IPS DF 4.7 (cell line): ENCODE results near the gene SYCP3.
"Not testable (repeated sequence)": the region's sequence is repeated elsewhere in the genome, so short reads cannot be mapped to it uniquely, and the experiment has no call there.

Source experiments
- DNase-seq: peaks from one replicate; pipeline ENCODE4 v3.0.0-alpha.2; 2013; ENCODE audit warnings: low spot score; ENCODE audit errors: extremely low read depth

The SYCP3 gene

GRCh38 chr12:101713930-101714329 is 25.3 kb downstream of the SYCP3 start:
- DNase-seq: no peak

- no peak for DNase-seq
Measured at GRCh38 chr12:101713059-101713682, 26.1 kb downstream of the SYCP3 start.

- DNase-seq: no peak
Measured at GRCh38 chr12:101710288-101710687, 29.0 kb downstream of the SYCP3 start.

GRCh38 chr12:101707131-101707782 is 32.0 kb downstream of the SYCP3 start:
- no peak for DNase-seq

- DNase-seq: no peak
Measured at GRCh38 chr12:101706403-101706802, 32.9 kb downstream of the SYCP3 start.

- DNase-seq: no peak
Measured at GRCh38 chr12:101703487-101703886, 35.8 kb downstream of the SYCP3 start.

GRCh38 chr12:101700299-101700820 is 38.9 kb downstream of the SYCP3 start:
- no peak for DNase-seq

- no peak for DNase-seq
Measured at GRCh38 chr12:101698800-101699347, 40.4 kb downstream of the SYCP3 start.

GRCh38 chr12:101697930-101698799 is 41.1 kb downstream of the SYCP3 start:
- DNase-seq: no peak

- no peak for DNase-seq
Measured at GRCh38 chr12:101697197-101697929, 41.9 kb downstream of the SYCP3 start, which contains the start of gene CHPT1. Gene CHPT1, plus strand, starts transcription at chr12:101697640. Its CDS starts 222 bp downstream, at chr12:101697862.

GRCh38 chr12:101696251-101697196 is 42.7 kb downstream of the SYCP3 start:
- DNase-seq: no peak

GRCh38 chr12:101695706-101696105 is 43.6 kb downstream of the SYCP3 start:
- no peak for DNase-seq

- no peak for DNase-seq
Measured at GRCh38 chr12:101694986-101695385, 44.3 kb downstream of the SYCP3 start.

GRCh38 chr12:101694297-101694848 is 44.9 kb downstream of the SYCP3 start:
- DNase-seq: no peak

- no peak for DNase-seq
Measured at GRCh38 chr12:101691503-101692096, 47.7 kb downstream of the SYCP3 start.

- no peak for DNase-seq
Measured at GRCh38 chr12:101690544-101691098, 48.6 kb downstream of the SYCP3 start.

- no peak for DNase-seq
Measured at GRCh38 chr12:101686176-101686575, 53.1 kb downstream of the SYCP3 start.

GRCh38 chr12:101685092-101685491 is 54.2 kb downstream of the SYCP3 start:
- DNase-seq: no peak

- DNase-seq: not testable (repeated sequence)
Measured at GRCh38 chr12:101681627-101682026, 57.6 kb downstream of the SYCP3 start.
